Measurements from ENCODE around the gene VPS26C. TPM values are rescaled to one million over a fixed set of nuclear protein-coding genes. Genes with fewer than 3 reads are reported as not detected.
"Not testable (repeated sequence)": the region's sequence is repeated elsewhere in the genome, so short reads cannot be mapped to it uniquely, and the experiment has no call there.

The VPS26C gene
- total and polyA plus RNA-seq, 12 donors, result 22.3 to 57.5 (median 46.3) TPM

DNA sequence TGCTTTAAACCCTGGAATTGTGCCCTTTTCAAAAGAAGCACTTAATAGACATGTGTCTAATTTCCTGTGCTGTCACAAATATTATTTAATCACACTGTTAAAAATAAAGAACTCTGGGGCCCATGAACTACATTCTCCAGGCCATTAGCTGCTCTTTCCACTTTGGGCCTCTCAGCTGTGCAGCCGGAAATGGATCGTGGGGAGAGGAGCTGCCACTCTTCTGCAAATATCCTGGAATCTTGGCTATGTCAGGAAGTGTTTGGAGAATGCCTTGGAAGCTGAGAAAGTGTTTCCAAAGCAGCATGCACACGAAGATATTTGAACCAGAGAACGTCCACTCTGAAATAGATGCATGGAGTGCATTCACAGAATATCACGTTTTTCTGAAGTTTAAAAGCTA, 27.5 kb upstream of the VPS26C start:
- Histone ChIP-seq H3K4me3 (no peak overlapping the region), H3K27ac (peak overlapping the region in 5 of 10 donors; percentile 2 to 60 (median 24)), H3K4me1 (peaks cover 0 to 38% (median 23%) of the 10 kb centered on the region in 9 donors), H3K9me3 (no peaks in the 10 kb centered on the region), H3K36me3 (no peaks in the 10 kb centered on the region), H3K27me3 (no peaks in the 10 kb centered on the region)
- ATAC-seq (peak in 5 of 8 donors; percentile 52 to 58 (median 55)), DNase-seq (peak in 1 of 2 donors; percentile 14)
- intact Hi-C loops (cut with DNase I), result no loop called here
- TF ChIP-seq, protein P1, sequence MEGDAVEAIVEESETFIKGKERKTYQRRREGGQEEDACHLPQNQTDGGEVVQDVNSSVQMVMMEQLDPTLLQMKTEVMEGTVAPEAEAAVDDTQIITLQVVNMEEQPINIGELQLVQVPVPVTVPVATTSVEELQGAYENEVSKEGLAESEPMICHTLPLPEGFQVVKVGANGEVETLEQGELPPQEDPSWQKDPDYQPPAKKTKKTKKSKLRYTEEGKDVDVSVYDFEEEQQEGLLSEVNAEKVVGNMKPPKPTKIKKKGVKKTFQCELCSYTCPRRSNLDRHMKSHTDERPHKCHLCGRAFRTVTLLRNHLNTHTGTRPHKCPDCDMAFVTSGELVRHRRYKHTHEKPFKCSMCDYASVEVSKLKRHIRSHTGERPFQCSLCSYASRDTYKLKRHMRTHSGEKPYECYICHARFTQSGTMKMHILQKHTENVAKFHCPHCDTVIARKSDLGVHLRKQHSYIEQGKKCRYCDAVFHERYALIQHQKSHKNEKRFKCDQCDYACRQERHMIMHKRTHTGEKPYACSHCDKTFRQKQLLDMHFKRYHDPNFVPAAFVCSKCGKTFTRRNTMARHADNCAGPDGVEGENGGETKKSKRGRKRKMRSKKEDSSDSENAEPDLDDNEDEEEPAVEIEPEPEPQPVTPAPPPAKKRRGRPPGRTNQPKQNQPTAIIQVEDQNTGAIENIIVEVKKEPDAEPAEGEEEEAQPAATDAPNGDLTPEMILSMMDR (IDR thresholded peaks at IDR 0.05), result no peak
- 14 to 30% methylated on average over 5 of the region's 5 CpGs for WGBS, 2 donors

DNA sequence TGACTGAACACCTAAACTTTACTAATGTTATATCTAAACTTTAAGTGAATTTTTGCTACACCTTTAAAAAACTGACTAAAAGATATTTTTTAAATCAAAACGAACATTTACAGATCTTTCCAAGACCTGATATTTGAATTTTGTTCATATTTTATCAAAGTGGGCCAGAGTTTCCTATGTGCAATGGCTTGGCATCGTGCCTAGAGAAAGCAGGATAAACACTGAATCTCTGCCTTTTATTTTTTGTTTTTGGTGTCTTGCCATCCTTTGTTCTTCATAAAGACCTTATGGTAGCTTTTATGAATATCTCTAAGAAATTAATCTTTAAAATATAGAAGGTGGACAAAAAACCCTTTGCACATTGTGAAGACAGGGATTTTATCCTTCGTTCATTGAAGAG, 25.8 kb upstream of the VPS26C start:
- Histone ChIP-seq H3K27me3 (no peaks in the 10 kb centered on the region), H3K9me3 (no peaks in the 10 kb centered on the region), H3K4me1 (peaks cover 0 to 38% (median 23%) of the 10 kb centered on the region in 9 donors), H3K27ac (peak overlapping the region in 1 of 10 donors; percentile 3), H3K36me3 (no peaks in the 10 kb centered on the region), H3K4me3 (no peak overlapping the region)
- ATAC-seq (peak in 1 of 8 donors; percentile 29), DNase-seq (peak in 1 of 2 donors; percentile 28)
- intact Hi-C loops (cut with DNase I), result no loop called here
- TF ChIP-seq, protein P1 (IDR thresholded peaks at IDR 0.05), result no peak
- WGBS, 2 donors, result 36 to 46% methylated on average over 3 of the region's 3 CpGs

DNA sequence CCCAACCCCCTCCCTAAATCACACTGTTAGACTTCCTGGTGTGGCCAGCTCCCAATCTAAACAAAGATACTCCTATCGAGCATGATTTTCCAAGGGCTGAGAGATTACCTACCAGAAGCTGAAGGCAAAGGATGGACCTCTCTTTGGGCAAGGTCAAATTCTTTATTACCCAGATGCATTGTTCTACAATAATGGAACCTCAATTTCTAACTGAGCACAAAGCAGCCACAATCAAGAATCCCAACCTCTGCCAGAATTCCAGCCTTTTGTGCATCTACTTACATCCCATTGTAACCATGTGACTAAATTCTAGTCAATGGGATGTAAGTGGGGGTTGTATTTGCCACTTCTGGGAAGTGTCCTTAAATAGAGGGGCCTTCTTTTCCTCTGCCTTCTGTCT, 24.9 kb upstream of the VPS26C start:
- Histone ChIP-seq H3K4me1 (peaks cover 0 to 38% (median 23%) of the 10 kb centered on the region in 9 donors), H3K27ac (no peak overlapping the region), H3K27me3 (no peaks in the 10 kb centered on the region), H3K36me3 (no peaks in the 10 kb centered on the region), H3K4me3 (no peak overlapping the region), H3K9me3 (no peaks in the 10 kb centered on the region)
- intact Hi-C loops (cut with DNase I), result no loop called here
- TF ChIP-seq, protein P1 (IDR thresholded peaks at IDR 0.05), result no peak
- WGBS, 2 donors, result 19 to 45% methylated on average over 1 of the region's 1 CpG
- ATAC-seq (no peak), DNase-seq (no peak)

DNA sequence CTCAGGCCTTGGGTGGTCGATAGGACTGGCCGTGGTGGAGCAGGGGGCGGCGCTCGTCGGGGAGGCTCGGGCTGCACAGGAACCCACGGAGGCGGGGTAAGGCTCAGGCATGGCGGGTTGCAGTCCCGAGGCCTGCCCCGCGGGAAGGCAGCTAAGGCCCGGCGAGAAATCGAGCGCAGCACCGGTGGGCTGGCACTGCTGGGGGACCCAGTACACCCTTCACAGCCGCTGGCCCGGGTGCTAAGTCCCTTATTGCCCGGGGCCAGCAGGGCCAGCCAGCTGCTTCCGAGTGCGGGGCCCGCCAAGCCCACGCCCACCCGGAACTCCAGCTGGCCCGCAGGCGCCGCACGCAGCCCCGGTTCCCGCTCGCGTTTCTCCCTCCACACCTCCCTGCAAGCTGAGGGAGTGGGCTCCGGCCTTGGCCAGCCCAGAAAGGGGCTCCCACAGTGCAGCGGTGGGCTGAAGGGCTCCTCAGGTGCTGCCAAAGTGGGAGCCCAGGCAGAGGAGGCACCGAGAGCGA, 16.1 kb upstream of the VPS26C start:
- intact Hi-C loops (cut with DNase I), result not testable (repeated sequence)

DNA sequence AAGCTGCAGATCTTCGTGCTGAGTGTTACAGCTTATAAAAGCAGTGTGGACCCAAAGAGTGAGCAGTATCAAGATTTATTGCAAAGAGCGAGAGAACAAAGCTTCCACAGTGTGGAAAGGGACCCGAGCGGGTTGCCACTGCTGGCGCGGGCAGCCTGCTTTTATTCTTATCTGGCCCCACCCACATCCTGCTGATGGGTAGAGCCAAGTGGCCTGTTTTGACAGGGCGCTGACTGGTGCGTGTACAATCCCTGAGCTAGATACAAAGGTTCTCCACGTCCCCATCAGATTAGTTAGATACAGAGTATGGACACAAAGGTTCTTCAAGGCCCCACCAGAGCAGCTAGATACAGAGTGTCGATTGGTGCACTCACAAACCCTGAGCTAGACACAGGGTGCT, 15.5 kb upstream of the VPS26C start:
- ATAC-seq; H3K27ac ChIP-seq; intact Hi-C loops (cut with DNase I); DNase-seq; H3K9me3 ChIP-seq; H3K4me1 ChIP-seq; H3K4me3 ChIP-seq; H3K36me3 ChIP-seq; H3K27me3 ChIP-seq: not testable (repeated sequence)
- WGBS, 2 donors, result 68 to 74% methylated on average over 9 to 10 of the region's 10 CpGs

More for the DNA sequence above, 16.1 kb upstream of the VPS26C start:
- WGBS, 2 donors, result 98% methylated on average over 38 of the region's 38 CpGs
- H3K36me3 ChIP-seq, H3K27ac ChIP-seq, H3K4me3 ChIP-seq, H3K4me1 ChIP-seq, ATAC-seq, H3K27me3 ChIP-seq, H3K9me3 ChIP-seq, DNase-seq: not testable (repeated sequence)
